HG03565 (cell line): ENCODE results near the gene PLEKHA8.

Experiments
- ATAC-seq: cut with Tn5 transposase; IDR thresholded peaks from one replicate; pipeline ENCODE4 v1.9.1; 2021; ENCODE audit warnings: mild to moderate bottlenecking, moderate library complexity; ENCODE audit not compliant: unreplicated experiment

PLEKHA8 gene

DNA sequence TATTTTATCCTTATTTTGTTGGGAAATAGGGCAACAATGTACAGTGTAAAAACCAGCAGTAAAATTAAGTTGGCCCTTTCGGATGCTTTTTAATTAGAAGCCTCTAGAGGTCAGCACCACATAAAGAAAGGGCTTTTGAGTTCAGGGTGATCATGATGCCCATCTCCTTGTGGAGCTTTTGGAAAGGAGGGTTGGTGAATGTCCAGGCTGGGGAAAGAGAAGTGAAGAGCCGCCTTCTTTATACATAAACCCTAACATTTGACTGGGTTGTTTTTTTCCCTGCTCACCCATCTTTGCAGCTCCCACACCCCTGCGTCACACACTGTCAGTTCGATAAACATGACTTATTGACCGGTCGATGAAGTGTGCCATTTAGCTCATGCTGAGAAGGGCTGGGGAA is 136.4 kb downstream of the PLEKHA8 start:
- no peak for ATAC-seq

DNA sequence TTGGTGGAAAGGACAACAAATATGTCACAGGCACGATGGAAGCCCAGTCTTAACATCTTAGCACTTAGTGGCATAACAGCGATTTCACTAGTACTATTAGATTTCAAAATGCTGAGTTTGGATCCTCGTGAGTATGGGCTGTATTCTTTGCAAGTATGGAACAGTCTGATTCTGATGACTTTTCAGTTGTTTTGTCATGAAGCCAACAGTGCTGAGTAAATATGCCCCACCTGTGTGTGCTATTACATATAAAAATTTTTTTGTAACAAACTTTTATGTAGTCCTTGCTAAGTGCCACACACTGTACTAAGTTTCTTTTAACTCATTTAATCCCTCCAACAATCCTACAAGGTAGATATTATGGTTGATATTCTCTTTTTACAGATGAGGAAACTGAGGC is 137.4 kb downstream of the PLEKHA8 start:
- no peak for ATAC-seq

DNA sequence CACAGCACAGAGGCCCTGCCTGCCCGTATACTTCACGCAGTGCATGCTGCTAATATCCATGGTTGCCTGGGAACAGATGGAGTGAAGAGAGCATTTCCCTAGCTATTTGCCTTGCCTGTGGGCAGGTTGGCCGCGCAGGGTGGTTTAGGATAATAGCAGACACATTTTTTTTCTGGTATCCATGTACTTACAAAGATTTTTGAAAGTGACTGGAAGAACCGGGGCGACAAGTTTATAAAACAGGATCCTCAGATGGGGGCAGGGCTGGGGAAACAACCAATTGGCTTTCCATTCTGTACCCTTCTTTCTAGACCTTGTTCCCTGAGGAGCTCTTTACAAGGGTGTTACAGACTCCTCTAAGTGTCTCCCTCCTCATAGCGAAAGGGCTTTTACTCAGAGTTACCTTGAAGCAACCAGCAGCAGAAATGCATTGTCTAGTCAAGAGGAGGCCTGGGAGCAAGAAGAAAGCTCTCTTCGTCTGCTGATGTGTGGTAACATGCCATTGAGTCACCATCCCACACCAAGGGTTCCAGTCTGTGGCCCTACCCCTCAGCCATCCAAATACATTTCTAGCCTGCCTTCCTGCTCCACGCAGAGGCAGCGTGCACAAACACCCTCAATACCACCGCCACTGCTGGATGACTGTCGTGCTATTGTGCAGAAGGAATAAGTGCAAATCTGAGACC is 138.1 kb downstream of the PLEKHA8 start:
- ATAC-seq: no peak

DNA sequence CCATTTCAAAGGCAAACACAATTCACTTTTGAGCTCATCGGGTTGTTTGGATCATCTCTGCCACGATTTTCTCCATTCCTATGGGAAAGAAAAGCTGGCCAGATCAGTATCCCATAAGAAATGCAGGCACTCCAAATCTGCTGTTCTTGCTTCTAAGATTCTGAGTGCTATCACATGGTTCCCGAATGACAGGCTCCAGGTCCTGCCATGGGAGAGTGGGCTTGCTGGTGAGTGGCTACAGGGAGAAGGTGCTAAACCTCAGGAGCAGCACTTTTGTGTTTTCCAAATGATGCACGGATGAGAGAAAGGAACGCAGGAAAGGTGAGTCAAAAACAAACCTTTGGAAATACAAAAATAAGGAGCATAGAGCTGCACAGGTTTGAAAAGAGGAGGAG is 138.6 kb downstream of the PLEKHA8 start:
- ATAC-seq: no peak

DNA sequence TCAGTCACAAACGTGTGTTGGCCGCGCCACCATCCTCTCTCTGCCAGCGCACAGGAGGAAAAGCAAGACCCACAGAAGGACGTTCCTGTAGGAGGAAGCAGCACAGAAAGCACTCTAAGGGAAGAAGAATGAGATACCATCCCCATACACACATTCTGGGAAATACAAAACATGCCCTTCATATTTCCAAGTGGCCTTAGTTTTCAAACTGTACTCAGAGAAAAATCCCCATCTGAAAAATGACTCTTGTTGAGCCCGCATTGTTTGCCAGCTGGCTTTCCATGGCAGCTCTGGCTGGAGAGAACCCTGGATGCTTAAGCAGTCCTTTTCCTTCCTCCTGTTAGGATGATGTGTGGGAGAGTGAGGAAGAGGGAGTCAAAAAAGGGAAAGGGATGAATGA is 139.7 kb downstream of the PLEKHA8 start:
- no peak for ATAC-seq

DNA sequence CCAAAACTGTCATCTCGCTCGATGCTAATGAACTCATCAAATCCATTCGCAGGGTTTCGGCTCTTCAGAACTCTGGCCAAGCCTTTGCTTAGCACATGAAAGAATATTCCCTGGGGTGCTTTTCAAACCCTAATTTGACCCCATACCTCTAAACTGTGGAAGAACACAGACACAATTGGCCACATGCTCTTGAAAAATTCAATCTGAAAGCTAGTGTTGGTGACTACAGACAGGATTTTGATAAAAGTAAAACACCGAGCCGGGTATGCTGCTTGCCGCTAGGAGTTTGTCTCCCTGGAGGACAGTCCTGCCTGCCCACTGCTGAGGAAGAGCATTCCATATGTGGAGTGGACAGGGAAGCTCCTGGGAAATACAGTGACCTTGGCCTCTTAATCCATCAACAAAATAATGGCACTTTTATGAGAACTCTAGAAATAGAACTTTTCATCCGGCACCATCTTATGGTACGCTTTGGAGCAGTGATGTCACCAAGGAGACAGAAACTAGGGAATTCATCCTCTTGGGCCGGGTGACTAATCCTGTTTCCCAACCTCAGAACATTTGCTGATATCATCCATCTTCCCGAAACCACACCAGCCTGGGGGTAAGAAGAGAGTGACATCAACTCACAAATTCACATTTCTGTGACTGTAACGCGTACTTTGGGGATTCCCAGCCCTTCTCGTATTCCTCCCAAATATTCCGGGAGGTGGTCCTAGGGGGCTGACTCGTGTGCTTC is 140.8 kb downstream of the PLEKHA8 start:
- no peak for ATAC-seq

DNA sequence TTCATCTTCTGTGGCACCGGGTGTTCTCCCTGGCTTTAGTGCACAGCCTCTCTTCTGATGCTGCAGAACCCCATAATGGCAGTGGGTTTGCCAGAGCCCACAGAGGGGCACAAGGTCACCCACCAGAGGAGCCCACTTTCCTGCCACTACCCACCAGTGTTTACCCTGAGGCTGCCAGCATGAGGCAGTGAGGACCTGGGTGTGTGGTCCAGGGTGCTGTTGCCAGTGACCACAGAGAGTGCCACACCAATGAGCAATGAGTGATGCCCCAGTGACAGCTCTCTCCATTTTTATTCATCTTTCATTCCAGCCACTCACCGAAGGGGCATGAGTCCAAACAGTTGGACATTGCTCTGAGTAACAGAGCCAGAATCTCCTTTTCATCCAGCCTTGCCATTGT is 141.4 kb downstream of the PLEKHA8 start:
- no peak for ATAC-seq

DNA sequence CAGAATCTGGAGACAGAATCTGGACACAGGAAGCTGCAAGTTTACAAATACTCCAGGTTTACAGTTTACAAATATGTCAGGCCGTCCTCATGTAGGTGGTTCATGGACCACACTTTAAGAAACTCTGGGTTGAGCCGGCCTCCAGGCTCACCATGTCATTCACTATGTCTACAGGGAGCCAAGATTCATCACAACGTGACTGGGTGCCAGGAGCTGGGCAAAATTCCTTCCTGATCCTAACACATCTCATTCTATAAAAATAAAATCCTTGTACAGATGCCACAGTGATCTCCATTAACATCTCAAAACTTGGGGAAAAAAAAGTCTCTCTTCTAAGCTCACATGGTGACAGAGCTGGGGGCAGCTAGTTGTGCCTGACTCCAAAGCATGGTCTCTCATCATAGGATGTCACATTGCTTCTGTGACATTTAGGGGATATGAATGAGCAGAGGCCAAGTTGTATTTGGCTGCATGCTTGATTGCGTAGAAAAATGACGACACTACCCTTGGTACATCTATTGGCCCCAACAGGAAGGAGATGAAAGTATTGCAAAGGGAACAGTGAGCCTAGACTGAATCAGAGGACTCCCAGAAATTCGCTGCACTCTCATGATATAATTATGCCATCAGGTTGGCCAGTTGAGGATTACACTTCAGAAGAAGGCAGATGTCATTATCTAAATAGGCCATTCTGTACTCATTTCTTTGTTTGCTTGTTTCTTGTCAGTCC is 142.4 kb downstream of the PLEKHA8 start:
- no peak for ATAC-seq

DNA sequence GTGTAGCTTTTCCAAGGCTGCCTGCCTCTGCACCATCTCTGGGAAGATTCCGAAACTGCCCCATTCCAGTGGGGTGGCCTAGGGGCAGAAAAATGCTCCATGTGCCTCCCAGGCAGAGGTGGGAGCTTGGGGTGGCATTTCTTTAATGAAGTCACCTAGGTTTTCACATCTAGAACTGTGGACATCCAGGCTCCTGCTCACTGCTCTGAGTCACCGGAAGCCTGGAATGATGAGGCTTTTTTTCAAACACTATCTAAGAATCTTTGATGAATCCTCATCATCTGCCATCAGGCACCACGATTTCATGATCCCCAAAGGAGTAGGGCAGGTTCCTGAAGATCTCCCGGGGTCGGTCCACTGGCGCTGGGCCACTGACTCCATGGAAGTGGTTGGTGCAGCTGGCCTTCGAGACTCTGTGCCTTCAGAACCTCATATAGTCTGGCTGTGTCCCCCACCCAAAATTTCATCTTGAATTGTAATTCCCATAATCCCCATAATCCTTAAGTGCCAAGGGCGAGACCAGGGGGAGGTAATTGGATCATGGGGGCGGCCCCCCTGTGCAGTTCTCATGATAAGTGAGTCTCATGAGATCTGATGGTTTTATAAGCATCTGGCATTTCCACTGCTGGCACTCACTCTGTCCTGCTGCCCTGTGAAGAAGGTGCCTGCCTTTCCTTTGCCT is 143.7 kb downstream of the PLEKHA8 start:
- no peak for ATAC-seq

DNA sequence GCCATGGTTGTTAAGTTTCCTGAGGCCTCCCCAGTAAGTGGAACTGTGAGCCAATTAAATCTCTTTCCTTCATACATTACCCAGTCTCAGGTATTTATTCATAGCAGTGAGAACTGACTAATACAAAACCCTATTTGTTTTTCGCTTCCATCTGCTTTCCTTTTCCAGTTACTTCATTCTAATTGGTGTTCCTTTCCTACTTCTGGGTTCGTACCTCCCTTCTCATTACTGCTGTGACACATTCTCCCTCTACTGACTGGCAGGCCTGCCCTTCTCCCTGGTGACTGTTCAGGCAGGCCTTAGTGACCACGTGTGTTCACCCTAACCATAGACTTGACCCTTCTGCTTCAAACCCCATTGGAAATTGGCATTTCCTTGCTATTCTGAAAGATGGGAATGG is 144.2 kb downstream of the PLEKHA8 start:
- ATAC-seq: no peak

DNA sequence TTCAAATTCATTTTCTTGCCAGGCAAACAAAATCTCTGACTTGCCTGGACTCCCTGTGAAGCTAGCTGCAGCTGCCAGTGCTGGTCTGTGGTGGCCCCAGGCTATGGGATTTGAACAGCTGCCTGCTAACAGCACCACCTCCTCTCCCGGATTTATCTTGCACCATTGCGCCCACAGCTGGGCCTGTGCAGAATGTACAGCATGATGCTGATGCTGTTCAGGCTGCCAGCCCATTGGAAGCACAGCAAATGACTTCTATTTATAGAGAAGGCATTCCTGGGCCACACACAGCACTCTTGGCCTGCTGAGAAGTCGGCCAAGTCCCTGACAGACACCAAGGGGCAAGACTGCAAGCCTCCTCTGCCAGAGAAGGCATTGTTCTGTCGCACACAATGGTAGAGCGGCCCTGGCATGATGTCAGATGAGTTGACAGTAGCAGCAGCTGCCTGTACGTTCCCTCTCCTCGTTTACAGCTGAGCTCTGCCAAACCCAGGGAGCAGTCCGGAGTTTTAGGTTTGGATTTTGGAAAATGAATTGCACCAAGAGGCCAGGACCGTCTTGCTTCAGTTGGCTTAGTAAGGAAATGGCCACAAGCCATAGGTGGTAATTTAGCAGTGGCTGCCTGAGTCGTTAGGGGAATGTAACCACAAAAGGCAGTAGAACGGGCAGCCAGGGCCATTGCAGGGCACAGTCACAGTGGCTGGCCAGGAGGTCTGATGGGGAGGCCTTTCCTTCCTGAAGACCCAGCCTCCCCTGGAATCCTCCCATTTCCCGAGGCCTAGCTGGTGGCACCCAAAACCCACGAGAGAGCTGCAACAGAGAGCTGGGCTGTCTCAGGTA is 145.1 kb downstream of the PLEKHA8 start:
- ATAC-seq: no peak

DNA sequence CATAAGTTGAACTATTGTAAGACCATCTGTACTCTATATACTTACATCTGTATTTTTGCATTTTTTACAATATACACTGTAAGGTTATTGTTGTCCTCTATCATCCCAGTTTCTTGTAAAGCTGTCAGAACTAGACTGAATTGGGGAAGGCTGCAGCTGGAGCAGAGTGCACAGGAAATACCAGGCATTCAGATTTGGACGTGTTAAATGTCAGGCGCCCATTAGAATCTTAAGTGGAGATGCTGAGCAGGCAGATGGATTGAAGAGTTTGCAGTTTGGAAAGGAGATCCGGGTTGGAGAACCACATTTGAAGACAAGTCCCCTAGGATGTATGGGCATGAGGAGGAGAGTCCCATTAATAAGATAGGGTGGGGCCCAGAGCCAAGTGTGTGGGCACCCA is 147.0 kb downstream of the PLEKHA8 start:
- no peak for ATAC-seq

DNA sequence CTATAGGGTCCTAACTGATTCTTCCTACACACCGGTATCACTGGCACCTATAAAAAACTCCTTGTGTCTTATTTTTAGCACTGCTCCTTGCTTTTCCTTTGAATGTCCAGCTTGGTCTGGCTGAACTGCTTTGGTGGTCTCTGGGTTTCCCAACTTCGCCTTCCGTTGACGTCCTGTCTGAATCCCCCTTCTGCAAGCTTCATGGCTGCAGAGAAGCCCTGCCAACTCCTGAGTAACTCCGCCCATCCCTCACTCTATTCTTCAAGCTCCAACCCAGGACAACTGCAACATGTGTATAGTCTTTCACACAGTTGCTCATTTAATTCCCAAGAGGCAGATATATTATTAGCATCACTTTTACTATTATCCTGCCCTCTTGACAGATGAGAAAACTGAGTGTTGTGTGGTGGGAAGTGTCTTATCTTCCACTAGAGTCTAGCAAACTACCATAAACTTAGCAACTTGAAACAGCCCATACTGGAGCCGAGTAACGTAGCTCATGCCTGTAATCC is 147.5 kb downstream of the PLEKHA8 start:
- no peak for ATAC-seq

DNA sequence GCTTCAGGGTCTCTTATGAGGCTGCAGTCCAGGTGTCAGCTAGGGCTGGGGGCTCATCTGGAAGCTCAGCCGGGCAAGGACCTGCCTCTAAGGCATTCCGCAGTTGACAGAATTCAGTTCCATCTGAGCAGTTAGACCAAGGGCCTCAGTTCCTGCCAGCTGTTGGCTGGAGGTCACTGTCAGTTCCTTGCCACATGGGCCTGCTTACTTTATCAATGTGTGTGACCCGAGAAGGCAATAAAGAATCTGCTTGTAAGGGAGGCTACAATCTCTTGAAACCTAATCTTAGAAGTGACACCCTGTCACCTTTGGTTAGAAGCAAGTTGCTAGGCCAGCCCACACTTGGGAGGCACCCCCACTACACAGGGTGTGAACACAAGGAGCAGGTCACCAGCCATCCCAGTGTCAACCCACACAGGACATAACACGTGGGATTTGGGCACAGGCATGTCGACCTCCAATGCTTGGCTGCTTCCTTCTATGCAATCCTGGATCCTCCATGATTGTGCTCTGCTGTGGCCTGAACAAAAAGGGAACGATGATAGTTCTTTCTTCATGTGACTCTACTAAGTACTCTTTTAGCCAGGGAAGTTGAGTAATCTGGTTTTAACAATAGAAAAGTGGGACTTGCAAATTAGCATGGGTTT is 148.4 kb downstream of the PLEKHA8 start:
- ATAC-seq: no peak

DNA sequence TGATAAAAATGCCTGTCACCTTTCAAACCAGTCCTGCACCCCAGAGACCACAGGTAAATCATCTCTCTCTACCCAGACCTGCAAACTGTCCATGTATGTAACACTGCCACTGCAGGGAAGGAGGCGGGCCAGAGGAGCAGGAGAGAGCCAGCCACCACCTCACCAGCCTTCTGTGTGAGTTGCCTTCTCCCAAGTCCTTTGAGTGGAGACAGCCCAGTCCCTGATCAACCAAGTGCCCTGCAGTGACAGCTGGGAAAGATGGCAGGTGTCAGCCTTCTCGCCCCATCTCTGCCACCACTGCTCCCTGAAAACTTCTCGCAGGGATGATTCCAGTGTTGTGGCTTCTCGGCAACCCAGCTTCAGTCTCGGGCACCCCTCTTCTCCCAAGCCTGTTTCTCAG is 149.0 kb downstream of the PLEKHA8 start:
- no peak for ATAC-seq

DNA sequence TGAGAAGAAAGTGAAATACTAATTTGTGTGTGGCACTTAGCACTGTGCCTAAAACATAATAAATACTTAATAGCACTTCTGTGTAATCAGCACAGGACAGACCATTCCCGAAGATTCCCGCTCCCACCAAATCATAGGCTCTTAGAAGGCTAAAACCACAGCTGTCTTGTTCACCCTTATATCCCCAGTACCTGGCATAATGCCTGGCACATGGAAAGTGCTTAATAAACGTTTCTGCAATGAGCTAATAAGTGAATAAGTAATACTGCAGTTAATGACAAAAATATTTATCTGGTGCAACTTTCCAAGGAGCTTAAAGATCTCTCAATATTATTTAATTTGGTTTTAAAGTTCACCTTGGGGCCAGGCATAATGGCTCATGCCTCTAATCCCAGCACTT is 149.8 kb downstream of the PLEKHA8 start:
- no peak for ATAC-seq

DNA sequence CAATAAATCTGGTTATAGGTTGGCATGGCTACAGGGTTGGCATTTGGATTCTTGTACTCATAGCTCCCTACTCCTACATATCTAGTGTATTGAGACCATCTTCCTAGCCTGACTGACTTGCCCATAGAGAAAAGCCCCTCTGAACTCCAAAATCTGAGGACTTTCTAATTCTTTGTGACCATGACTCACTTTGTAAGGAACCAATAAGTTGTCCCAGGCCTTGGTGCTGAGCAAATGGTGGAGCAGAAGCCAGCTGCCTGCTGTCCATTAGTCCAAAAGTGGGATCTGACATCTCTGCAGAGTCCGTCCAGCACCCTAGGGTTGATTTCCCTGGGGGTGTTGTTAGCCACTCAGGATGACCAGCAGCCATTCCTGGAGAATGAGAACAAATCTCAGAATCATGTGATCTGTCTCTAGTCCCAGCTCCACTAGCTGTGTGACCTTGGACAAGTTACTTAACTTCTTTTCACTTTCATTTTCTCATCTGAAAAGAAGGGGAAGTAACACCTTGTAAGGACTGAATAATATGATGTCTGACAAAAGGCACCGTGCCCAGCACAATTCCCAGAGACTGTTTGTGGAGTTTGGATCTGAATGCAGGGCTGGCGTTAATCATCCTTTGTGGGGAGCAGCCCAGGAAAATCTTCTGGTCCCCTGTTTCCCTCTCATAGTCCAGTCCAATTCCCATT is 150.7 kb downstream of the PLEKHA8 start:
- peak; percentile 87 for ATAC-seq
